ENCODE data around the gene PTPRT.
"Not testable (repeated sequence)": the region's sequence is repeated elsewhere in the genome, so short reads cannot be mapped to it uniquely, and the experiment has no call there.

PTPRT gene

GRCh38 chr20:42902509-42902908, 287.2 kb downstream of the PTPRT start:
- Histone ChIP-seq H3K4me3 (ENCODE audit: low read length) (no peak overlapping the region), H3K27me3 (replicated peaks; ENCODE audit: control insufficient read depth, insufficient read depth, low read length) (no peaks in the 10 kb centered on the region), H3K36me3 (ENCODE audit: control insufficient read depth, insufficient read depth, low read length, severe bottlenecking) (no peaks in the 10 kb centered on the region), H3K9ac (ENCODE audit: low read length) (no peak overlapping the region), H3K9me3 (ENCODE audit: control insufficient read depth, low read length) (no peaks in the 10 kb centered on the region), H3K4me1 (ENCODE audit: control insufficient read depth, insufficient read depth, low read length) (no peaks in the 10 kb centered on the region)
- DNase-seq (ENCODE audit: low read depth) = no peak

GRCh38 chr20:42901689-42902440, 287.8 kb downstream of the PTPRT start:
- Histone ChIP-seq H3K4me1 (ENCODE audit: control insufficient read depth, insufficient read depth, low read length) (no peaks in the 10 kb centered on the region), H3K36me3 (ENCODE audit: control insufficient read depth, insufficient read depth, low read length, severe bottlenecking) (no peaks in the 10 kb centered on the region), H3K27me3 (replicated peaks; ENCODE audit: control insufficient read depth, insufficient read depth, low read length) (no peaks in the 10 kb centered on the region), H3K9me3 (ENCODE audit: control insufficient read depth, low read length) (no peaks in the 10 kb centered on the region), H3K9ac (ENCODE audit: low read length) (no peak overlapping the region), H3K4me3 (ENCODE audit: low read length) (no peak overlapping the region)
- DNase-seq (ENCODE audit: low read depth) = no peak

- not testable (repeated sequence) for DNase-seq (ENCODE audit: low read depth); H3K36me3 ChIP-seq (ENCODE audit: control insufficient read depth, insufficient read depth, low read length, severe bottlenecking); H3K9me3 ChIP-seq (ENCODE audit: control insufficient read depth, low read length); H3K4me1 ChIP-seq (ENCODE audit: control insufficient read depth, insufficient read depth, low read length); H3K4me3 ChIP-seq (ENCODE audit: low read length); H3K9ac ChIP-seq (ENCODE audit: low read length); H3K27me3 ChIP-seq (replicated peaks; ENCODE audit: control insufficient read depth, insufficient read depth, low read length)
Observed at GRCh38 chr20:42900764-42901163, 288.9 kb downstream of the PTPRT start.

GRCh38 chr20:42895020-42895419, 294.7 kb downstream of the PTPRT start:
- no peaks in the 10 kb centered on the region for H3K36me3 ChIP-seq (ENCODE audit: control insufficient read depth, insufficient read depth, low read length, severe bottlenecking)
- no peak overlapping the region for H3K9ac ChIP-seq (ENCODE audit: low read length)

GRCh38 chr20:42894483-42894882, 295.2 kb downstream of the PTPRT start:
- Histone ChIP-seq H3K4me1 (ENCODE audit: control insufficient read depth, insufficient read depth, low read length) (no peaks in the 10 kb centered on the region), H3K27me3 (replicated peaks; ENCODE audit: control insufficient read depth, insufficient read depth, low read length) (no peaks in the 10 kb centered on the region), H3K36me3 (ENCODE audit: control insufficient read depth, insufficient read depth, low read length, severe bottlenecking) (no peaks in the 10 kb centered on the region), H3K9me3 (ENCODE audit: control insufficient read depth, low read length) (no peaks in the 10 kb centered on the region), H3K4me3 (ENCODE audit: low read length) (no peak overlapping the region), H3K9ac (ENCODE audit: low read length) (no peak overlapping the region)
- DNase-seq (ENCODE audit: low read depth) = no peak

More at GRCh38 chr20:42895020-42895419, 294.7 kb downstream of the PTPRT start:
- Histone ChIP-seq H3K4me3 (ENCODE audit: low read length) (no peak overlapping the region), H3K27me3 (replicated peaks; ENCODE audit: control insufficient read depth, insufficient read depth, low read length) (no peaks in the 10 kb centered on the region), H3K9me3 (ENCODE audit: control insufficient read depth, low read length) (no peaks in the 10 kb centered on the region), H3K4me1 (ENCODE audit: control insufficient read depth, insufficient read depth, low read length) (no peaks in the 10 kb centered on the region)
- DNase-seq (ENCODE audit: low read depth) = no peak

- H3K4me3 ChIP-seq (ENCODE audit: low read length) = no peak overlapping the region
- DNase-seq (ENCODE audit: low read depth) = no peak
- H3K4me1 ChIP-seq (ENCODE audit: control insufficient read depth, insufficient read depth, low read length) = no peaks in the 10 kb centered on the region
- no peaks in the 10 kb centered on the region for H3K27me3 ChIP-seq (replicated peaks; ENCODE audit: control insufficient read depth, insufficient read depth, low read length)
- H3K9me3 ChIP-seq (ENCODE audit: control insufficient read depth, low read length) = no peaks in the 10 kb centered on the region
- H3K9ac ChIP-seq (ENCODE audit: low read length) = no peak overlapping the region
- no peaks in the 10 kb centered on the region for H3K36me3 ChIP-seq (ENCODE audit: control insufficient read depth, insufficient read depth, low read length, severe bottlenecking)
Observed at GRCh38 chr20:42889517-42889916, 300.2 kb downstream of the PTPRT start.

GRCh38 chr20:42887281-42887680, 302.4 kb downstream of the PTPRT start:
- DNase-seq (ENCODE audit: low read depth) = no peak
- Histone ChIP-seq H3K36me3 (ENCODE audit: control insufficient read depth, insufficient read depth, low read length, severe bottlenecking) (no peaks in the 10 kb centered on the region), H3K27me3 (replicated peaks; ENCODE audit: control insufficient read depth, insufficient read depth, low read length) (no peaks in the 10 kb centered on the region), H3K4me3 (ENCODE audit: low read length) (no peak overlapping the region), H3K9me3 (ENCODE audit: control insufficient read depth, low read length) (no peaks in the 10 kb centered on the region), H3K4me1 (ENCODE audit: control insufficient read depth, insufficient read depth, low read length) (no peaks in the 10 kb centered on the region), H3K9ac (ENCODE audit: low read length) (no peak overlapping the region)

- H3K9me3 ChIP-seq (ENCODE audit: control insufficient read depth, low read length) = no peaks in the 10 kb centered on the region
- no peak for DNase-seq (ENCODE audit: low read depth)
Observed at GRCh38 chr20:42886801-42887200, 302.9 kb downstream of the PTPRT start.

GRCh38 chr20:42886046-42886445, 303.7 kb downstream of the PTPRT start:
- no peak overlapping the region for H3K9ac ChIP-seq (ENCODE audit: low read length)
- no peak for DNase-seq (ENCODE audit: low read depth)
- no peak overlapping the region for H3K4me3 ChIP-seq (ENCODE audit: low read length)
- H3K9me3 ChIP-seq (ENCODE audit: control insufficient read depth, low read length) = no peaks in the 10 kb centered on the region
- no peaks in the 10 kb centered on the region for H3K27me3 ChIP-seq (replicated peaks; ENCODE audit: control insufficient read depth, insufficient read depth, low read length)
- H3K36me3 ChIP-seq (ENCODE audit: control insufficient read depth, insufficient read depth, low read length, severe bottlenecking) = no peaks in the 10 kb centered on the region
- H3K4me1 ChIP-seq (ENCODE audit: control insufficient read depth, insufficient read depth, low read length) = no peaks in the 10 kb centered on the region

More at GRCh38 chr20:42886801-42887200, 302.9 kb downstream of the PTPRT start:
- no peaks in the 10 kb centered on the region for H3K27me3 ChIP-seq (replicated peaks; ENCODE audit: control insufficient read depth, insufficient read depth, low read length)
- H3K4me1 ChIP-seq (ENCODE audit: control insufficient read depth, insufficient read depth, low read length) = no peaks in the 10 kb centered on the region
- H3K36me3 ChIP-seq (ENCODE audit: control insufficient read depth, insufficient read depth, low read length, severe bottlenecking) = no peaks in the 10 kb centered on the region
- no peak overlapping the region for H3K9ac ChIP-seq (ENCODE audit: low read length)
- no peak overlapping the region for H3K4me3 ChIP-seq (ENCODE audit: low read length)

- H3K4me3 ChIP-seq (ENCODE audit: low read length) = no peak overlapping the region
- H3K36me3 ChIP-seq (ENCODE audit: control insufficient read depth, insufficient read depth, low read length, severe bottlenecking) = no peaks in the 10 kb centered on the region
- no peak overlapping the region for H3K9ac ChIP-seq (ENCODE audit: low read length)
- no peaks in the 10 kb centered on the region for H3K4me1 ChIP-seq (ENCODE audit: control insufficient read depth, insufficient read depth, low read length)
- DNase-seq (ENCODE audit: low read depth) = no peak
- no peaks in the 10 kb centered on the region for H3K27me3 ChIP-seq (replicated peaks; ENCODE audit: control insufficient read depth, insufficient read depth, low read length)
- H3K9me3 ChIP-seq (ENCODE audit: control insufficient read depth, low read length) = no peaks in the 10 kb centered on the region
Observed at GRCh38 chr20:42875581-42875980, 314.1 kb downstream of the PTPRT start.

- DNase-seq (ENCODE audit: low read depth) = no peak
- H3K9ac ChIP-seq (ENCODE audit: low read length) = no peak overlapping the region
- no peak overlapping the region for H3K4me3 ChIP-seq (ENCODE audit: low read length)
- H3K4me1 ChIP-seq (ENCODE audit: control insufficient read depth, insufficient read depth, low read length) = no peaks in the 10 kb centered on the region
- no peaks in the 10 kb centered on the region for H3K9me3 ChIP-seq (ENCODE audit: control insufficient read depth, low read length)
- H3K36me3 ChIP-seq (ENCODE audit: control insufficient read depth, insufficient read depth, low read length, severe bottlenecking) = no peaks in the 10 kb centered on the region
- no peaks in the 10 kb centered on the region for H3K27me3 ChIP-seq (replicated peaks; ENCODE audit: control insufficient read depth, insufficient read depth, low read length)
Observed at GRCh38 chr20:42873259-42873658, 316.4 kb downstream of the PTPRT start.

GRCh38 chr20:42864116-42864515, 325.6 kb downstream of the PTPRT start:
- DNase-seq (ENCODE audit: low read depth) = no peak
- Histone ChIP-seq H3K9ac (ENCODE audit: low read length) (no peak overlapping the region), H3K36me3 (ENCODE audit: control insufficient read depth, insufficient read depth, low read length, severe bottlenecking) (no peaks in the 10 kb centered on the region), H3K4me3 (ENCODE audit: low read length) (no peak overlapping the region), H3K9me3 (ENCODE audit: control insufficient read depth, low read length) (no peaks in the 10 kb centered on the region), H3K27me3 (replicated peaks; ENCODE audit: control insufficient read depth, insufficient read depth, low read length) (no peaks in the 10 kb centered on the region), H3K4me1 (ENCODE audit: control insufficient read depth, insufficient read depth, low read length) (no peaks in the 10 kb centered on the region)

Measured in adipocyte (in vitro differentiated cells).